Kidney tubule cell (primary cell): ENCODE results near the gene TASP1.

Experiments
- DNase-seq: peaks from one replicate; pipeline ENCODE4 v3.0.0-alpha.2; 2018; ENCODE audit warnings: low spot score

Gene TASP1

DNA sequence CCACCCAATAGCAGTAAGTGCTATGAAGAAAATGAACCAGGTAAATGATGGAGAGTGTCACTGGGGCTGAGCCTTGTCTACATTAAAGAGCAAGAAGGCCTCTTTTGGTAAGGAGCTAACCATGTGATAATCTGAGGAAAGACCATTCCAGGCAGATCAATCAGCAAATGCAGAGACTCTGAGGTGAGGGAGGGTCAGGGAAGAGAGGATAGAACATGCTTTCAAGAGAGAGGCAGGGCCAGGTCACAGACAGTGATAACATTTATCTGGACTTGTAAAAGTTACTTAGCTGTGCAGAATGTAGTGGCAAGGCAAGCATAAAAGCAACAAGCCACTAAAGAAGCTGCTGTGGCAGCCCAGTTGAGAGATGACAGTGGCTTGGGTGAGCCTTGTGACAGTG, 197.3 kb downstream of the TASP1 start:
- no peak for DNase-seq

DNA sequence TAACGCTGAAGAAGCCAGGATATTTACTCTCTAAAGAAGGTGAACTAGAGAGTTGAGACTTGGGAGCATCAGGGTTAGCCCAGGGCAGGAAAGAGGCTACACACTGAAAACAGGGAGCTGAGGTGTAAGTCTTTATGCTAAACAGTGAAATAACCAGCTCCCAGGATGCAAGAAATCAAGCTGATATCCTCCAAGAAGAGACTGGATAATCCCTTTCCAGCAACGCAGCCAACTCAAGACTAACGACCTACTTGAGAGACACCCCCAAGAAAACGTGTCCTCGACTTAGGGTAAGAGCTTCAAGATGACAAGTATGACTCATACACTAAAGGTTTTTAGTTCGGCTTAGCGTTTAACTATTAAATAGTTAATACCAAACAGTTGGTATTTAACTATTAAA, 202.2 kb downstream of the TASP1 start:
- DNase-seq, result peak; percentile 83

DNA sequence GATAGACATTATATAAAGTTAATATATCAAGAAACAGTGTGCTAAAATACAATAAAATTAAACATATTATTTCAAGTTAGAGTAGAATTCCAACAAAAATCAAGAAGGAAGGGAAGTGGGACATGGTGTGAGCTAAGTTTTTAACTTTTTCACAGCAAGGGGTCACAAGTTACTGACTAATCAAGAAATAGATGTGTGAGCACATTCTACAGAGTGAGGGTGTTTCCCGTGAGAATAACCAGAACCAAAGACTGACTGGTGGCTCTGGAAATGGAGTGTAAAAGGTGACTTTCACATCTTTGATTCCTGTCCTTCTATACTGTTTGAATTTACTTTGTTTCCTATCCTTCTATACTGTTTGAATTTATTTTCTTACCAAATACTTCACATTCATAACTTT, 206.6 kb downstream of the TASP1 start:
- DNase-seq, result peak; percentile 61

- DNase-seq, result peak; percentile 99
These were observed 208.3 kb downstream of the TASP1 start for GRCh38 chr20:13430346-13431002.

- DNase-seq, result no peak
These were observed 210.0 kb downstream of the TASP1 start for GRCh38 chr20:13428684-13429083.

GRCh38 chr20:13426870-13427269, 211.9 kb downstream of the TASP1 start:
- DNase-seq, result no peak

DNA sequence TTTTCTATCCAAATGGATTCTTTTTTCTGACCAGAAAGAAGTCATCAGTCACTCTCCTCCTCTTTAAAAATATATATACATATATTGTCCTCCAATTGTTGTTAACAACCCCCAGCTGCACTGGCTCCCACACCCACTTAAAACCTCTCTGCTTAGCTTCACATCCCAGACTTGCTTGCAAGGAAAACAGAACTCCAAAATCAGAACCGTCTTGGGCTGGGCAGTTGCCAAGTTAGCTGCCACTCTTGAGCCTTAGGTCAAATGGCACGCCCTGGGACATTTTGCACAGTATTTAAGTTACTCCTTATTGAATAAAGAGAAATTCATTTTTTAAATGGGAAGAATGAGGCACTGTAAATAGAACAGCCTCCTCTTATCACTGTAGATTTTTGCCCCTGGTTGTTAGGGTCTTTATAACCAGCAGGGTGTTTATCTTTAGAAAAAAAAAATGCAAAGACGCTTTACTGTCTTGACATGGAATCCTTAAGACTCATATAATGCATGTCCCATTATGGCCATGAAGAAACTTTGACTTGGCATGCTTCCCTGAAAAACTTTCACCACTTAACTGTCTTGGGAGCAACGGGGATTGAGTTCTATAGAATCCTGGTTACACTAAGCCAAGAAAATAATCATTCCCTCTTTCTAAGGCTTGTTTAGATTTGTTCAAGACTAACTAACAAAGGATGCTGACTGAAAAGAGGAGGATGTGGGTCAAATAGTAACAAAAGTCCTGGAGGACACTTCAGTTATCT, 213.2 kb downstream of the TASP1 start:
- DNase-seq, result no peak

GRCh38 chr20:13424174-13424833, 214.4 kb downstream of the TASP1 start:
- DNase-seq, result peak; percentile 86

DNA sequence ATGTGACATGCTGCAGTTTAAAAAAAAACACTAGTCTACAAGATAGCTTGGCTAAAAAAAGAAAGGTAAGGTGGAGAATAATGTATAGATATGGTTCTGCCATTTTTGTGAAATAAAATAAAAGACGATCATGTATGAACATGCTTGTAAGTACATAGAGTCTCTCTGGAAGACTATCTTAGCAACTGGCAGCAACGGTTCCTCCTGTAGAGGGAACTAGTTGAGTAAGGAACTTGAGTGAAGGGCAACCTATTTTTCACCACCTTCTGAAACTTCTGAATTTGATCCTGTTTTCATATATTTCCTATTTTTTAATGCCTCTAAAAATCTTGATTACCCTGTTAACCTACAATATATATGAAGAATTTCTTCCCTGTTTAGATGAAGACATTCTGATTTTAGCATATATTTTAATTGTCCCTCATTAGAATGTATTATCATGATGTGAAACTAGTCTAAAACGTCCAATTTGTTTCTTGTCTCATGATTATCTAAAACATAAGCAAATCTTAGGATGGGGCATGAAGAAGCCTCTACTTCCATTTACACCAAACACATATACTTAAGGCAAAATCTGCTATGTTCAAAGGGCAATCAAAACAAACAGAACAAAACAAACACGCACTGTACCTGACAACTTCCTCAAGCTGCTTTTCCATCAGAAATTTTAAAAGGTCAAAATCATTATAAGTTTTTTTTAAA, 215.1 kb downstream of the TASP1 start:
- no peak for DNase-seq

GRCh38 chr20:13422637-13423036, 216.1 kb downstream of the TASP1 start:
- peak; percentile 76 for DNase-seq

DNA sequence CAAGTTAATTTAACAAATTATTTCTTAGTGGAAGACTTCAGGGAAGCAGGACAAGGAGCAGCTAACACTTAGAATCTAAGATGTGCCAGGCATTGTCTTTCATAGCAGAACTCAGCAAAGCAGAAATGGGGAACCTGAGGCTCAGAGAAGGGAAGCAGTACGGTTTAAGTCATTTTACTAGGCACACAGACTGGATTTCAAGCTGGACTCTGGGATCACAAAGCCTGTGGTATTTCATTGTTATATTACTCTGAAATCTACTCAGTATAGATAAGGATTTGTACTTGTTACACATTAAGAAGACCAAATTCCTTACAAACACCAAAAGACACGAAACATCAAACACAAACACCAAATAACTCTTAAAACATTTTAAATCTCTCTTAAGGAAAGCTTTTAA, 218.1 kb downstream of the TASP1 start:
- no peak for DNase-seq

DNA sequence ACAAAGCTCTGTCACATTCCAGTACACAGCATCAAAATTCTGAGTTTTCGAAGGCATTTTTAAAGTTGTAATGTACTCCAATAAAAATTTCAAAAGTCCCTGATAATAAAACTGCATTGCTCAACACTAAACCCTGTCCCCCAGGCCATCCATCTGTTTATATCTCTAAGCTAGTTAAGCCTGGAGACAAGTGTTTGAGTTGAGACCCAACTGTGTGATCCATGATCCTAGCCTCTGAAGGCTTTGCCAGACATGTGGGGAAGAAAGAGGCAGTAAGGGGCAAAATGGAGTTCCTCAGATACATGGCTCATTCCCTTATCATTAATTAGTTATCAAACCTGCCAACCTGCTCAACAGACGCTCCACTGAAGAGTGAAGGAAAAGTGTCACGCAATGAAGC, 219.3 kb downstream of the TASP1 start:
- DNase-seq, result no peak

GRCh38 chr20:13418263-13419229, 220.2 kb downstream of the TASP1 start:
- DNase-seq, result no peak

DNA sequence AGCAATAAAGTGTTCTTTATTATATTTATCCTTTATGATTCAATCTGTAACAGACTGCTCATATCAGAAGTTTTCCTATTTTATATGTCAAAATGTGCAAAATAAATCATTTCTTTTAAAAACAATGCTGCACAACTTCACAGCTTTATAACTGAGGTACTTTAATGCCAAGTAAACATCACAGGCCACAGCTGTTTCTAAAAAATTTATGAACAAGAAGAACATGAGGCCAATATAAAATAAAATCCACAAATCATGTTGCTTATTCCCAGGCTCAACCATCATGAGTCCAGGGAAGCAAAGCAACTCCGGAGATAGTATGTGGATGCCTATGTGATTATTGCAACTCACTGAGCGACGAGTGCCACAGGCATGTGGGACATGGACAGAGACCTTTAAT, 222.2 kb downstream of the TASP1 start:
- no peak for DNase-seq

GRCh38 chr20:13412806-13413445, 225.8 kb downstream of the TASP1 start:
- no peak for DNase-seq

GRCh38 chr20:13404293-13404692, 234.4 kb downstream of the TASP1 start:
- DNase-seq, result peak; percentile 37

DNA sequence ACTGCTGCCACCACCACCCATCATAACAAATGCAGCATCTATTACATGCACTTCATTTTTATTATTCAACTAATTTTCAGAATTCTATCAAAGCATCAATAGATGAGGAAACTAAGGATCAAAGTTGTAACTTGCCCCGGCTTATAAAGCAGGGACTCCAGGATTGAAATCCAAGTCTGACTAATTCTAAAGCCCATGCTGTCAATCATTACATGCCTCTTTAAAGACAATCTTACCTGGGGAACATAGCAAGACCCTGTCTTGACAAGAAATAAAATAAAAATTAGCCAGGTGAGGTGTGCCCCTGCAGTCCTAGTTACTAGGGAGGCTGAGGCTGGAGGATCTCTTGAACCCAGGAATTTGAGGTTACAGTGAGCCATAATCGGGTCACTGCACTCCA, 235.3 kb downstream of the TASP1 start:
- DNase-seq, result no peak

GRCh38 chr20:13402986-13403385, 235.7 kb downstream of the TASP1 start:
- no peak for DNase-seq

DNA sequence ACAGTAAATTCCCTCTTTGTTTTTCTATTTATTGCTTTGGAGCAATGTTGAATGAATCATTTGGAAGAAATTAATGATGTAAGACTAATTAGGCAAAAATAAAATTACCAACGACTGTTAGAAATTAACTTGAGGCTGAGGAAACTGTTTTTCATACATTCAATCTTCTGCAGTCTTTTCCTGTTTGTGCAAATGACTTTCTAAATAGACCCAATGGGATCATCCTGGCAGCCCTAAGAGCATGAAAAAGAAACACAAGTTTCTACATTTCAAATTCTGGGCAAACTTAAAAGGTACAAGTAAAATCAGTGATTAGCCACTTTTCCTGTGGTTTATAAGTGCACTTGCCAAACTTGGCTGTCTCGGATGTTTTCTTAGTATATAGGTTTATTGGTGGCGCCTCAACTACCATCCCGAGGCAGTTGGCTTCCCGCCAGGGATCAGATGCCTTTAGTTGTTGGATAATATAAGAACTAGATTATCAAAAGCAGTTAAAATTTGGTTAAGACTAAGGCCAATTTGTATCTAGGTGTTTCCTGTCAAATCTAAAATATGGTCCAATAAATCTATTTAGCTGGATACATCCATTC, 236.5 kb downstream of the TASP1 start:
- no peak for DNase-seq

DNA sequence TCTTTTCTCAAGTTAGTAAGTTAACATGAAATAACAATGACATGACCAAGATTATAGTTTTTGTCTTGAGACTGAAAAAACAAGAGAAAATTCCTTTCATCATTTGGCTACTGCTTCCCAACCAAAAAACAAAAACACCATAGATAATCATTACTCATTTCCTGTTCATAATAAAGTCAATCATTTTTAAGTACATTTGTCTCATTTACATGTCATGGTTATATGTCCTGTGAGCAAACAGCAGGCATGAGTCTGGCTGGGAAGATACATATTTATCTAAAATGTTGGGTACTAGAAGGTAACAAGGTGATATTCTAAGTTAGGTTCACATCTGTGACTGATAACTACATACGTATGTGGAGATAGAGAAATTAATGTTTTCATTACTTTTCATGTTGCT, 237.1 kb downstream of the TASP1 start:
- peak; percentile 41 for DNase-seq

- DNase-seq, result no peak
These were observed 238.3 kb downstream of the TASP1 start for GRCh38 chr20:13400453-13400852.
